HAP-1 (cell line): ENCODE results near the gene SLC12A7.
A peak's percentile ranks its signal among the peaks of the same experiment; 100 is the strongest.
"Not testable (repeated sequence)": the region's sequence is repeated elsewhere in the genome, so short reads cannot be mapped to it uniquely, and the experiment has no call there.

ENCODE experiments used
- DNase-seq, 2 experiments: peaks; one replicate each; pipeline ENCODE4 v3.0.0-alpha.2; 2016 to 2020; ENCODE audit warnings: low spot score in 2 of 2
- H3K27me3 ChIP-seq: fragments of 250-450 bp; sonication (Bioruptor Pico); 2 replicates; pipeline ENCODE4 v1.5.1; 2020; ENCODE audit warnings: low read depth, mild to moderate bottlenecking, moderate library complexity
- H3K36me3 ChIP-seq: fragments of 250-450 bp; sonication (Bioruptor Pico); replicated peaks from 2 replicates; pipeline ENCODE4 v1.5.1; 2020; ENCODE audit warnings: mild to moderate bottlenecking
- H3K4me1 ChIP-seq: fragments of 250-450 bp; sonication (Bioruptor Pico); 2 replicates; pipeline ENCODE4 v1.5.1; 2020; ENCODE audit warnings: mild to moderate bottlenecking
- H3K4me3 ChIP-seq: fragments of 250-450 bp; sonication (Bioruptor Pico); 2 replicates; pipeline ENCODE4 v1.5.1; 2020; ENCODE audit warnings: mild to moderate bottlenecking, moderate library complexity
- H3K9me3 ChIP-seq: fragments of 250-450 bp; sonication (Bioruptor Pico); 2 replicates; pipeline ENCODE4 v1.5.1; 2020; ENCODE audit warnings: mild to moderate bottlenecking, moderate library complexity
- in situ Hi-C: fragments of 300-500 bp; cut with MboI; formaldehyde crosslinking; loops from 3 replicates; pipeline ENCODE4 v1.14.3; 2020; ENCODE audit warnings: low sequenced_read_pairs, inconsistent platforms, mixed read lengths

Gene SLC12A7

DNA sequence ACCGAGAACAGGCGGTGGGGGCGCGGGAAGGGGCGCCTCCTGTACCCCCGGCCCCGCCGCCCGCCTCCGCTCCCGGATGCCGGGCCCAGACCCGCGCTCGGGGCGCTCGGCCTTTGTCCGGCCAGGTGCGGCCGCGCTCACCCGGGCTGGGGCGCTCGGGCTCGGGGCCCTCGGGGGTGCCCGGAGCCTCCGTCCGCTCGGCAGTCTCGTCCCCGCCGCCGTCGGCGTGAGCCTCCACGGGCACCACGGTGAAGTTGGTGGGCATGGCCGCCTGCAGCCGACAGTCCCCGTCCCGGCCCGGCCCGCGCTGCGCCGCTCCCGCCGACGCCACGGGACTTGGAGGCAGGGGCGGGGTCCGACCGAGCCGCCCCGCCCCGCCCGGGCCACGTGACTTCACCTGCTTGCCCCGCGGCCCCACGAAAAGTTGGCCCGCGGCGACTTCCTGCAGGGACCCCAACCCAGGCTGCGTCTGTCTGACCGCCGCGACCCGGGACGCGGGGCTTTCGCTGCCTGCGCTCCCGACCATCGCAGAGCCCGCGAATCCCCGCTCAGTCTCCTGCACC, at the start of gene SLC12A7:
SLC12A7 (minus strand) TSS at position 337 of the 563 bp plus-strand sequence; CDS start at position 265, 72 bp downstream.
- Histone ChIP-seq H3K9me3 (no peaks in the 10 kb centered on the region), H3K27me3 (no peaks in the 10 kb centered on the region), H3K36me3 (no peaks in the 10 kb centered on the region), H3K4me1 (no peaks in the 10 kb centered on the region), H3K4me3 (peak within 1 kb of the TSS; percentile 66)
- peak; percentile 52 to 83 for DNase-seq
- in situ Hi-C loops: no loop called here

- no peak overlapping the region for H3K4me3 ChIP-seq
- no peak for DNase-seq
- H3K4me1 ChIP-seq: no peaks in the 10 kb centered on the region
- H3K9me3 ChIP-seq: no peaks in the 10 kb centered on the region
- no peaks in the 10 kb centered on the region for H3K36me3 ChIP-seq
- in situ Hi-C loops: loop anchor here (25.0 kb wide), 1 partner anchor 224 kb away; no protein-coding TSS in a partner anchor
- no peaks in the 10 kb centered on the region; the same call in 1 of the 2 replicates for H3K27me3 ChIP-seq
Observed at GRCh38 chr5:1161108-1161832, 49.4 kb upstream of the SLC12A7 start.

- H3K4me1 ChIP-seq: no peaks in the 10 kb centered on the region
- in situ Hi-C loops: loop anchor here (25.0 kb wide), 1 partner anchor 223 kb away; no protein-coding TSS in a partner anchor
- H3K4me3 ChIP-seq: no peak overlapping the region
- H3K36me3 ChIP-seq: no peaks in the 10 kb centered on the region
- DNase-seq: no peak
- peaks cover 7% of the 10 kb centered on the region for H3K27me3 ChIP-seq
- no peaks in the 10 kb centered on the region for H3K9me3 ChIP-seq
Observed at GRCh38 chr5:1159774-1160406, 48.0 kb upstream of the SLC12A7 start.

- Histone ChIP-seq H3K36me3 (no peaks in the 10 kb centered on the region), H3K4me3 (no peak overlapping the region), H3K9me3 (no peaks in the 10 kb centered on the region), H3K27me3 (peaks cover 11% of the 10 kb centered on the region), H3K4me1 (no peaks in the 10 kb centered on the region)
- DNase-seq: no peak
- in situ Hi-C loops: loop anchor here (25.0 kb wide), 1 partner anchor 222 kb away; no protein-coding TSS in a partner anchor
Observed at GRCh38 chr5:1159341-1159675, 47.4 kb upstream of the SLC12A7 start.

DNA sequence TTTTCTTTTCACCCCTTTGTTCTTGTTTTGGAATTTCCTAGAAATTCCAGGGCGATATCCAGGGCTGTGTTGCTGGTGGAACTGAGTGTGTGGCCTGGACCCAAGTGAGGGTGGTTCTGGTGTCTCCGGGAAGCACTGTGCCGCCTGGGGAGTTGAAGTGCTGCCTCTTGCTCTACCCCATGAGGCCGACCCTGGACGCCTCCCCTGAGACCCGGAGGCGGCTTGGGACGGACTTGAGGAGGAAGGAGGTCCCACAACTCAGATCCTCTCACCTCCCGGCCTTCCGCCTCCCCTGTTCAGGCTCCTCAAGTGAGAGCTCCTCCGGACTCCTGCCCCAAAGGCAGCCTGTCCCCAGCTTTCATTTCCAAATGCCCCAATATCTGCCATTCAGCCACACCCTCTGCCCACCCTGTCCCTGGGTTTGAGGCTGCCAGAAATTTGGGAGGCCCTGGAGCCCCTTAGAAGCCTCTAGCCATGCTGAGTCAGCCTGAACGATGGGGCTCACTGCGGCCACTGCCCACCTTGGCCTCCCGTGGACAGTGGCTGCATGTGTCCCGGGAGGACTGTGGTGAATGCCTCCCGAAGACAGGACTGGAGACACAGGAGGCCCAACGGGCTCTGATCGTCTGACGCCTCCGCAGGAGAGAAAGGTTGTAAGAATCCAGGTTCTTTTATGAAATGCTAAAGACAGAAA, 46.9 kb upstream of the SLC12A7 start:
- Histone ChIP-seq H3K4me3 (no peak overlapping the region), H3K9me3 (no peaks in the 10 kb centered on the region), H3K27me3 (peaks cover 16% of the 10 kb centered on the region), H3K36me3 (no peaks in the 10 kb centered on the region), H3K4me1 (no peaks in the 10 kb centered on the region)
- in situ Hi-C loops: loop anchor here (25.0 kb wide), 1 partner anchor 221 kb away; no protein-coding TSS in a partner anchor
- DNase-seq: no peak

GRCh38 chr5:1157461-1157986, 45.7 kb upstream of the SLC12A7 start:
- H3K36me3 ChIP-seq: not testable (repeated sequence)

GRCh38 chr5:1156754-1157460, 45.0 kb upstream of the SLC12A7 start:
- Histone ChIP-seq H3K9me3 (no peaks in the 10 kb centered on the region), H3K27me3 (peaks cover 16% of the 10 kb centered on the region), H3K36me3 (no peaks in the 10 kb centered on the region), H3K4me3 (no peak overlapping the region), H3K4me1 (no peaks in the 10 kb centered on the region)
- DNase-seq: no peak
- in situ Hi-C loops: loop anchor here (25.0 kb wide), 1 partner anchor 220 kb away; no protein-coding TSS in a partner anchor

More at GRCh38 chr5:1157461-1157986, 45.7 kb upstream of the SLC12A7 start:
- in situ Hi-C loops: loop anchor here (25.0 kb wide), 1 partner anchor 220 kb away; no protein-coding TSS in a partner anchor
- not testable (repeated sequence) for DNase-seq, H3K9me3 ChIP-seq, H3K4me1 ChIP-seq, H3K4me3 ChIP-seq
- peaks cover 16% of the 10 kb centered on the region for H3K27me3 ChIP-seq

DNA sequence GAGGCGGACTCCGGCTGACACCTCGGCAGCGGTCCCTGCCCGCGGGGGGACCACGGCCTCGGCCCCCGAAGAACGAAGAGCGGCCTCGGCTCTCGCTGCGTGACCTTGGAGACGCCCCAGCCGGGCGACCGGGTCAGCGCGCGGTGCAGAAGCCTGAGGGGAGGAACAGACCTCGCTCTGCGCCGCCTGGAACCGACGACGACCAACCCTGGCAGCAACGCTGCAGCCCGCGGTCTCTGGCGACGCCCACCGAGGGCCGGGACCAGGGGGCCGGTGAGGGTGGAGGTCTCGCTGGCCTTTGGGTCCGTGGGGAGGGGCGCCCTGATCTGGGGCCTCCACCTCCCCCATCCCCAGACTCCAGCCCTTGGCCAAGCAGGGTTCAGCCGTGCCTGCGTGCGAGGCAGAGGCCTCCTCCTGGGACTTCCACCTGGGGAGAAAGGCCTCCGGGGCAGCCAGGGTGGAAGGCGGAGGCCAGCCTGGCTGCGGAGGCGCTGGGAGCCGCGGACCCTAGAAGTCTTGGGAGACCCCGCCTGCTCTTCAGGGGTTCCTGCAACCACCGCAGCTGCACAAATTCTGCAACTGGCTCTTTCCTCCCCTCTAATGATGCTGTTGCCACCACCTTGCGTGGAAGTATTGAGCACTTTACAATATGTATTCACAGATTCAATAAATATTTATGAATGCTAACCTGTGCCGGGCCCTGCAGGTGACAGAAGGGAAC, 44.3 kb upstream of the SLC12A7 start:
- H3K4me1 ChIP-seq: no peaks in the 10 kb centered on the region
- H3K27me3 ChIP-seq: peaks cover 16% of the 10 kb centered on the region
- in situ Hi-C loops: loop anchor here (25.0 kb wide), 1 partner anchor 219 kb away; no protein-coding TSS in a partner anchor
- no peak overlapping the region for H3K4me3 ChIP-seq
- no peaks in the 10 kb centered on the region for H3K9me3 ChIP-seq
- no peaks in the 10 kb centered on the region for H3K36me3 ChIP-seq
- no peak for DNase-seq

DNA sequence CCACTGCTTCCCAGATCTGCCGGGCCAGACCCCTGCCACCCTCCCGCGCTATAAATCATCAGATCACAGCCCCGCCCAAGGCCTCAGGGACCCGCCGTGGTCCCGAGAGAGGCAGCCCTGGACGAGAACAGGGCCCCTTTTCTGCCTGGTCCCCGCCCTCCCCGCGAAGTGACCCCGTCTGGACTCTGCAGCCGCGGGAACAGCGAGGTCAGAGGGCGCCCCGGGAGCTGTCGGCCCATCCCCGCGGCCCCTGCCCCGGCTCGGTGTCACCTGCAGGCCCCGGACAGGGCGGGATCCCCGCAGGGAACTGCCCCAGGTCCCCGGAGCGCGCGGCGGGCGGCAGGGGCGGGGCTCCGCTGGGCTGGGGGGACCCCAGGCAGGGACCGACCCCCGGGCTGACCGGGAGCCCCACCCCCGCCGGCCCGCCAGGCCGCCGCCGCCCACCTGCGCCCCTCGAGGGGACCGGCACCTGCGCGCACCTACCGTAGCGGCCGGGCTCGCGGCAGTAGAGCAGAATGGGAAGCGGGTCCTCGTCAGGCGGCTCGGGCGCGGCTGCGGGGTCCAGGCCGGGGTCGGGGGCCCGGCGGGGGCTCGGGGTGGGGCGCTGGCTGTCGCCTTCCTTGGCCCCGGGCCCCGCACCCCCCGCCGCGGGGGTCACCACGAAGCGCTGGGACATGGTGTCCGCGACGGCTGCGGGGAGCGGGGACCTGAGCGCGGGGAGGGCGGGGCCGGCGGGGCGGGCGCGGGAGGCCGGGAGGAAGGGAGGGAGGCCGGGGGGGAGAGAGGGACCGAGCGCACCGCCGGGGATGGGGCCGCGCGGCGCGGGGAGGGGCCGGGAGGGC, 43.5 kb upstream of the SLC12A7 start:
- Histone ChIP-seq H3K27me3 (peaks cover 16% of the 10 kb centered on the region), H3K9me3 (no peaks in the 10 kb centered on the region), H3K4me3 (0 out of 2 replicates have a peak overlapping the region, but pooled peaks have one; percentile 11), H3K4me1 (no peaks in the 10 kb centered on the region), H3K36me3 (no peaks in the 10 kb centered on the region)
- DNase-seq: peak in 1 of 2 experiments; percentile 32
- in situ Hi-C loops: loop anchor here (25.0 kb wide), 1 partner anchor 218 kb away; no protein-coding TSS in a partner anchor

DNA sequence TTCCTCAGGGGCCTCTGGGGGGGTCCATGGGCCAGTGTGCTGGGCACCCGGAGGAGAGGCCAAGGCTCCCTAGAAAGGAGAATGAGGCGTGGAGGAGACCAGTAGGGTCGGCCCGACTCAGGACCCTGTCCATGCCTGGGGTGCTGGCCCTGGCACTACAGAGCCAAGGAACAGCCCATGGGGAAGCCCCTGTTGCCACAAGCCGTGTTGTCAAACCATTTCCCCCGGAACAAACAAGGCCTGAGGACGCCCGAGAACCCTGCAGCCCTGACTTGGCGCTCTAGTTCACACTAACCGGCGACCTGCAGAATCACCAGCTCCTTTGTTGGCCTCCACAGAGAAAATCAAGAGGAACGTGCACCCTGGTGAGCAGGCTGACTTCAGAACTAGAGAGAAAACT, 41.6 kb upstream of the SLC12A7 start:
- in situ Hi-C loops: loop anchor here (25.0 kb wide), 1 partner anchor 216 kb away; no protein-coding TSS in a partner anchor
- Histone ChIP-seq H3K4me3 (no peak overlapping the region), H3K9me3 (no peaks in the 10 kb centered on the region), H3K36me3 (no peaks in the 10 kb centered on the region), H3K4me1 (no peaks in the 10 kb centered on the region), H3K27me3 (peaks cover 16% of the 10 kb centered on the region)
- no peak for DNase-seq

DNA sequence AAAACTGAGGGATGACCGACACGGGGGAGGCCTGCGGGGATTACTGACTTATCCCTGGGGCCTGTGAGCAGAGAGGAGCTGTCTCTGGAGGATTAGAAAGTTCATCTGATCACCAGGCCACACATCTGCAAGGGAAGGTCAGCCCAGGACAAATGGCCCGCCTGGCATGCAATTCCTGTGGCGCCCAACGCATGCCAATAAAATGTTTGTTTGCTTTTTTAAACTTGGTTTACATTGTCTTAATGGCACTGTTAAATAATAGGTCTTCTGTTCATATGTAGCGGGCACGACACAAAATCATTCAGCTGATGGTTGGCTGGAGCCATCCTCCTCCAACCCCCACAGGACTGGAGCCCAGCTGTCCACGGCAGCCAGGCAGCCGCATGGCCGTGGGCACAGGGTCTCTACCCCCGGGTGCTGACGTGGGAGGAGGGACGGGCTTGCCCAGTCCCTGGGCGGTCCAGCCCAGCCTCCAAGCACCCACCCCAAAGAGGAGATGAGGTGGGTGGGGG, 41.0 kb upstream of the SLC12A7 start:
- Histone ChIP-seq H3K36me3 (no peaks in the 10 kb centered on the region), H3K27me3 (peaks cover 16% of the 10 kb centered on the region), H3K4me3 (no peak overlapping the region), H3K9me3 (no peaks in the 10 kb centered on the region), H3K4me1 (no peaks in the 10 kb centered on the region)
- in situ Hi-C loops: loop anchor here (25.0 kb wide), 1 partner anchor 216 kb away; no protein-coding TSS in a partner anchor
- DNase-seq: peak in 1 of 2 experiments; percentile 29
